Liver (tissue), 9 donors: ENCODE data around the gene NRG3. TPM values are rescaled to one million over a fixed set of nuclear protein-coding genes. Genes with fewer than 3 reads are reported as not detected.

Experiments
- DNase-seq: peaks from one replicate; pipeline ENCODE4 v3.0.0-alpha.2; 2017; ENCODE audit warnings: low spot score
- H3K27ac ChIP-seq, 2 donors: one replicate each; pipeline ENCODE4 v1.7.0; 2013; ENCODE audit warnings: inconsistent platforms in 2 of 2, low read length in 2 of 2, control low read depth in 1 of 2, low read depth in 1 of 2, mild to moderate bottlenecking in 1 of 2
- H3K27me3 ChIP-seq, 4 donors: one replicate each; pipeline versions ENCODE4 v1.6.1 to v1.7.0; 2013; ENCODE audit warnings: low read length in 3 of 4, inconsistent platforms in 1 of 4, mild to moderate bottlenecking in 1 of 4, moderate library complexity in 1 of 4; ENCODE audit not compliant: control insufficient read depth in 4 of 4, insufficient read depth in 4 of 4
- H3K36me3 ChIP-seq, 4 donors: one replicate each; pipeline versions ENCODE4 v1.6.1 to v1.7.0; 2013; ENCODE audit warnings: low read length in 3 of 4, mild to moderate bottlenecking in 3 of 4, low read depth in 1 of 4, moderate library complexity in 1 of 4; ENCODE audit not compliant: control insufficient read depth in 4 of 4, insufficient read depth in 3 of 4
- H3K4me1 ChIP-seq, 4 donors: one replicate each; pipeline versions ENCODE4 v1.6.1 to v1.7.0; 2013; ENCODE audit warnings: low read length in 3 of 4, mild to moderate bottlenecking in 3 of 4, moderate library complexity in 1 of 4; ENCODE audit not compliant: control insufficient read depth in 4 of 4, insufficient read depth in 4 of 4
- H3K4me3 ChIP-seq, 3 donors: one replicate each; pipeline versions ENCODE4 v1.6.1 to v1.7.0; 2013; ENCODE audit warnings: low read length in 3 of 3, control low read depth in 1 of 3, low read depth in 1 of 3, mild to moderate bottlenecking in 1 of 3
- H3K9ac ChIP-seq, 2 donors: one replicate each; pipeline ENCODE4 v1.7.0; 2013; ENCODE audit warnings: low read length in 2 of 2, mild to moderate bottlenecking in 2 of 2, moderate library complexity in 2 of 2, control low read depth in 1 of 2, low read depth in 1 of 2
- H3K9me3 ChIP-seq, 4 donors: one replicate each; pipeline versions ENCODE4 v1.6.1 to v1.7.0; 2013; ENCODE audit warnings: low read length in 3 of 4; ENCODE audit not compliant: control insufficient read depth in 4 of 4
- EGR1 ChIP-seq, 2 donors: IDR thresholded peaks; 2 replicates each; pipeline ENCODE4 v1.6.1; 2016 to 2018; ENCODE audit warnings: antibody characterized with exemption in 2 of 2, low read depth in 2 of 2
- FOXA2 ChIP-seq: IDR thresholded peaks from 2 replicates; pipeline ENCODE4 v1.6.1; 2016; ENCODE audit warnings: antibody characterized with exemption
- HNF4A ChIP-seq, 2 donors: conservative IDR thresholded peaks; 2 replicates each; pipeline ENCODE4 v1.6.1; 2016; ENCODE audit warnings: antibody characterized with exemption in 2 of 2, mild to moderate bottlenecking in 2 of 2
- HNF4G ChIP-seq: IDR thresholded peaks from 2 replicates; pipeline ENCODE4 v1.6.1; 2016; ENCODE audit warnings: antibody characterized with exemption
- JUND ChIP-seq, 2 donors: IDR thresholded peaks; 2 replicates each; pipeline ENCODE4 v1.6.1; 2016; ENCODE audit warnings: antibody characterized with exemption in 2 of 2
- MAX ChIP-seq: IDR thresholded peaks from 2 replicates; pipeline ENCODE4 v1.6.1; 2016; ENCODE audit warnings: antibody characterized with exemption
- RAD21 ChIP-seq, 2 donors: IDR thresholded peaks; 2 replicates each; pipeline ENCODE4 v1.6.1; 2016; ENCODE audit warnings: antibody characterized with exemption in 2 of 2, mild to moderate bottlenecking in 2 of 2
- REST ChIP-seq: IDR thresholded peaks from 2 replicates; pipeline ENCODE4 v1.6.1; 2016; ENCODE audit warnings: antibody characterized with exemption, mild to moderate bottlenecking
- RXRA ChIP-seq, 2 donors: IDR thresholded peaks; 2 replicates each; pipeline ENCODE4 v1.6.1; 2017 to 2018; ENCODE audit warnings: antibody characterized with exemption in 2 of 2, mild to moderate bottlenecking in 1 of 2
- SP1 ChIP-seq: IDR thresholded peaks from 2 replicates; pipeline ENCODE4 v1.6.1; 2018; ENCODE audit warnings: antibody characterized with exemption, mild to moderate bottlenecking
- YY1 ChIP-seq: IDR thresholded peaks from 2 replicates; pipeline ENCODE4 v1.6.1; 2016; ENCODE audit warnings: antibody characterized with exemption, mild to moderate bottlenecking
- WGBS: extraction: QIAGEN DNeasy Blood & Tissue Kit; methylation state at CpG from one replicate; pipeline ENCODE4 v1.1.7; 2013; 5-methylcytosine and 5-hydroxymethylcytosine counted together
- polyA plus RNA-seq, 2 donors: library from polyadenylated mRNA; stranded (reverse) in 1 of 2; unstranded in 1 of 2; fragments of 200-250 nt in 1 of 2; fragments of >200 nt in 1 of 2; fragmentation: Nextera tagmentation in 1 of 2; extraction: Ambion mirVana in 1 of 2; gene quantifications; one replicate each; pipeline versions ENCODE4 v1.2.1 to v1.2.3, GENCODE V29; 2013 to 2015
- total RNA-seq, 2 donors: library from RNA; depleted of rRNA; stranded (reverse); fragments of >200 nt; gene quantifications; one replicate each; pipeline ENCODE4 v1.2.3, GENCODE V29; 2014
- donor health status: healthy.
- donor health status: healthy.
- donor health status: healthy.
- donor health status: healthy.
- donor health status: healthy.

NRG3 gene
- total and polyA plus RNA-seq, 4 donors: 0.24 to 3.7 (median 0.38) TPM

- H3K27ac ChIP-seq: no peak overlapping the region
- peaks cover 0 to 4% (median 0%) of the 10 kb centered on the region in 4 donors for H3K9me3 ChIP-seq
- no peaks in the 10 kb centered on the region for H3K4me1 ChIP-seq
- H3K27me3 ChIP-seq: peaks cover 0 to 2% (median 0%) of the 10 kb centered on the region in 4 donors
- DNase-seq: no peak
- no peaks in the 10 kb centered on the region for H3K36me3 ChIP-seq
- no peak overlapping the region for H3K4me3 ChIP-seq
- 60% methylated on average over 2 of the region's 2 CpGs for WGBS
- TF ChIP-seq SP1: no peak
- no peak overlapping the region for H3K9ac ChIP-seq
Observed at GRCh38 chr10:82092111-82092510, 217.1 kb downstream of the NRG3 start.

- H3K27me3 ChIP-seq: no peaks in the 10 kb centered on the region
- H3K9ac ChIP-seq: no peak overlapping the region
- no peaks in the 10 kb centered on the region for H3K36me3 ChIP-seq
- no peak overlapping the region for H3K27ac ChIP-seq
- H3K4me3 ChIP-seq: no peak overlapping the region
- H3K9me3 ChIP-seq: no peaks in the 10 kb centered on the region
- no peak for DNase-seq
- no peak for TF ChIP-seq JUND (IDR thresholded peaks at IDR 0.05)
- no peak for TF ChIP-seq RXRA (IDR thresholded peaks at IDR 0.05)
- no peak for TF ChIP-seq MAX
- no peak for TF ChIP-seq HNF4A (conservative IDR thresholded peaks at IDR 0.05)
- no peak for TF ChIP-seq SP1
- no peak for TF ChIP-seq EGR1 (IDR thresholded peaks at IDR 0.05; ENCODE audit: low read depth in 2 of 2)
- no peak for TF ChIP-seq HNF4G
- no peak for TF ChIP-seq YY1
- no peak for TF ChIP-seq REST
- TF ChIP-seq RAD21 (IDR thresholded peaks at IDR 0.05): no peak
- H3K4me1 ChIP-seq: no peaks in the 10 kb centered on the region
- 86% methylated on average over 2 of the region's 2 CpGs for WGBS
Observed at GRCh38 chr10:82124713-82125112, 249.7 kb downstream of the NRG3 start.

GRCh38 chr10:82128527-82128926 is 253.5 kb downstream of the NRG3 start:
- no peaks in the 10 kb centered on the region for H3K9me3 ChIP-seq
- no peaks in the 10 kb centered on the region for H3K36me3 ChIP-seq
- TF ChIP-seq SP1 (no peak), FOXA2 (no peak), HNF4A (conservative IDR thresholded peaks at IDR 0.05) (no peak), MAX (no peak)
- H3K27ac ChIP-seq: no peak overlapping the region
- DNase-seq: no peak
- no peaks in the 10 kb centered on the region for H3K27me3 ChIP-seq
- 69% methylated on average over 2 of the region's 2 CpGs for WGBS
- H3K9ac ChIP-seq: no peak overlapping the region
- no peaks in the 10 kb centered on the region for H3K4me1 ChIP-seq
- H3K4me3 ChIP-seq: no peak overlapping the region
